IPS-18a (cell line): ENCODE data around the gene RYR3.

Experiments used
- H3K27ac ChIP-seq: one replicate; pipeline ENCODE4 v1.5.1; 2013; ENCODE audit warnings: low read length
- H3K27me3 ChIP-seq: one replicate; pipeline ENCODE4 v1.6.1; 2013; ENCODE audit warnings: mild to moderate bottlenecking, low read length; ENCODE audit not compliant: control insufficient read depth, insufficient read depth
- H3K36me3 ChIP-seq: one replicate; pipeline ENCODE4 v1.6.1; 2013; ENCODE audit warnings: low read depth, low read length; ENCODE audit not compliant: control insufficient read depth
- H3K4me1 ChIP-seq: one replicate; pipeline ENCODE4 v1.6.1; 2013; ENCODE audit warnings: low read depth, low read length; ENCODE audit not compliant: control insufficient read depth
- H3K4me3 ChIP-seq: one replicate; pipeline ENCODE4 v1.5.1; 2013; ENCODE audit warnings: low read length
- H3K9ac ChIP-seq: one replicate; pipeline ENCODE4 v1.6.1; 2013; ENCODE audit warnings: mild to moderate bottlenecking, low read length, moderate library complexity
- H3K9me3 ChIP-seq: one replicate; pipeline ENCODE4 v1.6.1; 2013; ENCODE audit warnings: low read depth, low read length; ENCODE audit not compliant: control insufficient read depth

The RYR3 gene

GRCh38 chr15:33848011-33848410 lies 537.2 kb downstream of the RYR3 start:
- H3K4me3 ChIP-seq = no peak overlapping the region
- no peak overlapping the region for H3K9ac ChIP-seq
- H3K27ac ChIP-seq = no peak overlapping the region
- peaks cover 27% of the 10 kb centered on the region for H3K4me1 ChIP-seq
- H3K36me3 ChIP-seq = no peaks in the 10 kb centered on the region
- H3K9me3 ChIP-seq = no peaks in the 10 kb centered on the region
- no peaks in the 10 kb centered on the region for H3K27me3 ChIP-seq

- H3K9me3 ChIP-seq = no peaks in the 10 kb centered on the region
- H3K27me3 ChIP-seq = no peaks in the 10 kb centered on the region
- H3K27ac ChIP-seq = no peak overlapping the region
- peaks cover 11% of the 10 kb centered on the region for H3K4me1 ChIP-seq
- H3K36me3 ChIP-seq = no peaks in the 10 kb centered on the region
- H3K4me3 ChIP-seq = no peak overlapping the region
- no peak overlapping the region for H3K9ac ChIP-seq
Measured at GRCh38 chr15:33851079-33851478, 540.3 kb downstream of the RYR3 start.

GRCh38 chr15:33852094-33852493 lies 541.3 kb downstream of the RYR3 start:
- Histone ChIP-seq H3K9ac (no peak overlapping the region), H3K27me3 (no peaks in the 10 kb centered on the region), H3K4me1 (peaks cover 11% of the 10 kb centered on the region), H3K36me3 (no peaks in the 10 kb centered on the region), H3K9me3 (no peaks in the 10 kb centered on the region), H3K27ac (no peak overlapping the region), H3K4me3 (no peak overlapping the region)

GRCh38 chr15:33852570-33852969 lies 541.8 kb downstream of the RYR3 start:
- Histone ChIP-seq H3K9ac (no peak overlapping the region), H3K4me3 (no peak overlapping the region), H3K4me1 (peaks cover 11% of the 10 kb centered on the region), H3K36me3 (no peaks in the 10 kb centered on the region), H3K27me3 (no peaks in the 10 kb centered on the region), H3K9me3 (no peaks in the 10 kb centered on the region), H3K27ac (no peak overlapping the region)

- peaks cover 4% of the 10 kb centered on the region for H3K4me1 ChIP-seq
- H3K9me3 ChIP-seq = no peaks in the 10 kb centered on the region
- H3K27ac ChIP-seq = no peak overlapping the region
- no peak overlapping the region for H3K4me3 ChIP-seq
- no peaks in the 10 kb centered on the region for H3K36me3 ChIP-seq
- no peak overlapping the region for H3K9ac ChIP-seq
- H3K27me3 ChIP-seq = no peaks in the 10 kb centered on the region
Measured at GRCh38 chr15:33857726-33858125, 547.0 kb downstream of the RYR3 start.

GRCh38 chr15:33858836-33859235 lies 548.1 kb downstream of the RYR3 start:
- Histone ChIP-seq H3K4me3 (no peak overlapping the region), H3K4me1 (peaks cover 4% of the 10 kb centered on the region), H3K9ac (no peak overlapping the region), H3K27me3 (no peaks in the 10 kb centered on the region), H3K27ac (no peak overlapping the region), H3K9me3 (no peaks in the 10 kb centered on the region), H3K36me3 (no peaks in the 10 kb centered on the region)

GRCh38 chr15:33859992-33860545 lies 549.3 kb downstream of the RYR3 start:
- Histone ChIP-seq H3K9me3 (no peaks in the 10 kb centered on the region), H3K27ac (no peak overlapping the region)

GRCh38 chr15:33860754-33861153 lies 550.0 kb downstream of the RYR3 start:
- Histone ChIP-seq H3K27ac (no peak overlapping the region), H3K27me3 (no peaks in the 10 kb centered on the region), H3K36me3 (no peaks in the 10 kb centered on the region), H3K4me3 (no peak overlapping the region), H3K9ac (no peak overlapping the region), H3K9me3 (no peaks in the 10 kb centered on the region), H3K4me1 (peaks cover 4% of the 10 kb centered on the region)

More at GRCh38 chr15:33859992-33860545, 549.3 kb downstream of the RYR3 start:
- Histone ChIP-seq H3K4me1 (peaks cover 4% of the 10 kb centered on the region), H3K9ac (no peak overlapping the region), H3K36me3 (no peaks in the 10 kb centered on the region), H3K27me3 (no peaks in the 10 kb centered on the region), H3K4me3 (no peak overlapping the region)

GRCh38 chr15:33864360-33865075 lies 553.8 kb downstream of the RYR3 start:
- no peak overlapping the region for H3K4me3 ChIP-seq
- no peak overlapping the region for H3K27ac ChIP-seq
- H3K9me3 ChIP-seq = no peaks in the 10 kb centered on the region
- no peaks in the 10 kb centered on the region for H3K36me3 ChIP-seq
- no peak overlapping the region for H3K9ac ChIP-seq
- no peaks in the 10 kb centered on the region for H3K27me3 ChIP-seq
- peaks cover 4% of the 10 kb centered on the region for H3K4me1 ChIP-seq

GRCh38 chr15:33865416-33865815 lies 554.6 kb downstream of the RYR3 start:
- no peak overlapping the region for H3K27ac ChIP-seq
- no peaks in the 10 kb centered on the region for H3K9me3 ChIP-seq
- no peak overlapping the region for H3K4me3 ChIP-seq
- no peak overlapping the region for H3K9ac ChIP-seq
- H3K27me3 ChIP-seq = no peaks in the 10 kb centered on the region
- H3K4me1 ChIP-seq = no peaks in the 10 kb centered on the region
- H3K36me3 ChIP-seq = no peaks in the 10 kb centered on the region

GRCh38 chr15:33866101-33866737 lies 555.5 kb downstream of the RYR3 start:
- Histone ChIP-seq H3K4me3 (no peak overlapping the region), H3K9ac (no peak overlapping the region), H3K4me1 (no peaks in the 10 kb centered on the region), H3K36me3 (no peaks in the 10 kb centered on the region), H3K9me3 (no peaks in the 10 kb centered on the region), H3K27ac (no peak overlapping the region), H3K27me3 (no peaks in the 10 kb centered on the region)

- Histone ChIP-seq H3K4me3 (no peak overlapping the region), H3K4me1 (peaks cover 3% of the 10 kb centered on the region), H3K27ac (no peak overlapping the region), H3K27me3 (no peaks in the 10 kb centered on the region), H3K9me3 (no peaks in the 10 kb centered on the region), H3K36me3 (no peaks in the 10 kb centered on the region), H3K9ac (no peak overlapping the region)
Measured at GRCh38 chr15:33871980-33872379, 561.2 kb downstream of the RYR3 start.
